PC-9 (cell line): ENCODE data around the gene PCDHGA1.

ENCODE experiments used
- CTCF ChIP-seq: fragments of 200-600 bp; sonication (generic); conservative IDR thresholded peaks from 2 replicates; pipeline ENCODE4 v1.6.1; 2017; ENCODE audit warnings: mixed run types, antibody characterized with exemption, mild to moderate bottlenecking, moderate library complexity
- EZH2 ChIP-seq: fragments of 200-600 bp; sonication (generic); IDR thresholded peaks from 2 replicates; pipeline ENCODE4 v1.8.0; 2017; ENCODE audit warnings: antibody characterized with exemption, low read depth

- no peak for TF ChIP-seq CTCF
- TF ChIP-seq EZH2: no peak
Observed at GRCh38 chr5:141342773-141343172, 12.5 kb downstream of the PCDHGA1 start.
